HG02798 (cell line): Measurements from ENCODE around the gene RASAL3.
A peak's percentile ranks its signal among the peaks of the same experiment; 100 is the strongest.
"Not testable (repeated sequence)": the region's sequence is repeated elsewhere in the genome, so short reads cannot be mapped to it uniquely, and the experiment has no call there.

Experiments used
- ATAC-seq: cut with Tn5 transposase; IDR thresholded peaks from one replicate; pipeline ENCODE4 v1.9.1; 2021; ENCODE audit warnings: mild to moderate bottlenecking; ENCODE audit not compliant: unreplicated experiment, poor library complexity

Gene RASAL3

GRCh38 chr19:15475169-15475568, 10.8 kb upstream of the RASAL3 start:
- no peak for ATAC-seq

- not testable (repeated sequence) for ATAC-seq
Measured at GRCh38 chr19:15473821-15474220, 9.5 kb upstream of the RASAL3 start.

DNA sequence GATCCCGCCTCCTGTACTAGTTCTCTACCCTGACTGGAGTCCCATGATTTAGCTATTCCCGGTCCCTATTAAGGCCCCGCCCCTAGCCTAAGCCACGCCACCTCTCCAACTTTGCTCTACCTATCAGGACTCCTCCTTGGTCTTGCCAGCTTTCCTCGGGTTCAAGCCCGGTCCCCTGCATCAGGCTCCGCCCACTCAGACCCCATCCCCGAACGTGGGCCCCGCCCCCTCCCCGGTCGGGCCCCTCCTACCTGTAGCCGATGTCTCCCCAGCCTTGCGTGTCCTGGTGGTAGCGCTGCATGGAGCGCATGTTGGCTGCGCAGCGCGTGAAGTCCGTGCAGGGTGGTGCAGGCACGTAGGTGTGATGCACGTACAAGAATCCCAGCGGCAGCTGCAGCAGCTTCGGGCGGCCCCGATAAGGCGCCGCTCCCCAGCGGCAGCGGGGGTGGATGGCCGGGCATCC, 7.3 kb upstream of the RASAL3 start:
- ATAC-seq, result no peak

DNA sequence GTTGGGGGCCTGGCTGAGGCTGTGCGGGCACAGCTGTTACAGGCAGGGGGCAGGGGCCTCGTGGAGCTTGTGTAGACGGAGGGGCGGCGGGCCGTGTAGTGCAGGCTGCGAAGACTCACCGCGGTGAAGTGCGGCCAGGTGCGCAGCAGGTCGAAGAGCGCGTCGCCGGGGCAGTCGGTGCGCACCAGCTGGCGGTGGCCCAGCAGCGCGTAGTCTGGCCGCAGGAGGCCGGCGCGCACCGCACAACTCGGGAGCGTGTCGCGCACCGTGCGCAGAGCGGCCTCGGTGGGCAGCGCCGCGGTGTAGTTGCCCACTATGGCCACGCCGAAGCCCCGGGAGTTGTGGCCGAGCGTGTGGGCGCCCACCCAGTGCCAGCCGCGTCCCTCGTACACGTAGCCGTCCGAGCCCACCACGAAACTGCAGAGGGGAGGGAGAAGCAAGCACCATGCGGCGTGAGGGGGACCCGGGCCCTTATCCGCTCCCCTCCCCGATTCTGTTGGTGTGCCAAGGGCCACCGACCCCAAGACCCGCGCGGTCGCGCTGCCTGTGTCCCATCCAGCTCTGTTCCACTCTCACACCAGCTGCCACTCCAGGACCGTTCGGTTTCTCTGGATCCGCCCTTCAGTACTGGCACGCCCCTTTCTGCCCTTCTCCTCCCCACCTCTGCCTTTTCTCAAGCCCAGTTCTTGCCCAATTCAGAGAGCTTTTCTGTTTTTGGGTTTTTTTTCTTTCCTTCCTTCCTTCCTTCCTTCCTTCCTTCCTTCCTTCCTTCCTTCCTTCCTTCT, 5.4 kb upstream of the RASAL3 start:
- no peak for ATAC-seq

DNA sequence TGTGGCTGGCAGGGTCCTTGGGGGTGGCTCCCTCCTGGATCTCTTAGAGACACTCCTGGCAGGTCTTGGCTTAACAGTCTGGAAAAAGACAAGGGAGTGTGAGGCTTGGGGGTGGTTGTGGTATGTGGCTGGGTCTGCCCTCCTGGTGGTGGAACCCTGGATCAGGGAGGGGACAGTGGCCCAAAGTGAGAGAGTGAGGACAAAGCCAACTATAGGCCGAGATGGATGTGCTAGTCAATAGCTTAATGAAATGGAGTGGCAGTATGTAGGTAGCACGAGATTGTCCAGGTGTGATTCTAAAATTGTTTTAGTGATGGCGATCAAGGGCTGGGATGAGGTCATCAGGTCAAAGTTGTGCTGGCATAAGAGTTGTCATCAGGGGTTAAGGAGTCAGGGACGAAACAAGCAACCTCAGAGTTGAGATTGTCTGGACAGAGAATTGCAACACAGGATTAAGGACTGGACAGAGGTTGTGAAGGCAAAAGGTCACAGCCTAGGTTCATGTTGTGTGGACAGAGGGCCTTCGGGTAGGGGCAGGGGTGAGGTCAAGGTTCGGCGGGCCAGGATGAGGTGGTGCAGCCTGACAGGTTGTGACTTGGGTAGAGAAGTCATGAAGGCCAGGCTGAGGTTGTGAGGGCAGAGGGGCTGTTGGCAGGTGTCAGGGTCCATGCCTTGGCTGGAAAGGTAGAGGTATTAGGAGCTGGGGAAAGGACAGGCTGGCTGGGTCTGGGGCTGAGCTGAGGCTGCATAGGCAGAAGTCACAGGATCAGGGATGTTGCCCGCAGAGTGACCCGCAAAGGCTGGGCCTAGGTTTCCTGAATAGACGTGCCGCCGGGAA, 4.5 kb upstream of the RASAL3 start:
- no peak for ATAC-seq

DNA sequence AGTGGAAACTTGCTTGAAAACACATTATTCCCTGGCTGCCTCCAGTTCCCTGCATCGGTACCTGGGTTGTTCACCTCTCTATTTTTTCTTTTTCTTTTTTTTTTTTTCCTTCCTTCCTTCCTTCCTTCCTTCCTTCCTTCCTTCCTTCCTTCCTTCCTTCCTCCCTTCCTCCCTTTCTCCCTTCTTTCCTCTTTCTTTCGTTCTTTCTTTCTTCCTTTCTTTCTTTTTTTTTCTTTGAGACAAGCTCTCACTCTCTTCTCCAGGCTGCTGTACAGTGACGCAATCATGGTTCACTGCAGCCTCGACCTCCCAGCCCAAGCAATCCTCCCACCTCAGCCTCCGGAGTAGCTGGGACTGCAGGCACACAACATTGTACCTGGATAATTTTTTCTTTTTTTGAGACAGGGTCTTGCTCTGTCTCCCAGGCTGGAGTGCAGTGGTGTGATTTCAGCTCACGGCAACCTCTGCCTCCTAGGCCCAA, 3.4 kb upstream of the RASAL3 start:
- ATAC-seq, result no peak

GRCh38 chr19:15466851-15467733, 2.7 kb upstream of the RASAL3 start:
- no peak for ATAC-seq

DNA sequence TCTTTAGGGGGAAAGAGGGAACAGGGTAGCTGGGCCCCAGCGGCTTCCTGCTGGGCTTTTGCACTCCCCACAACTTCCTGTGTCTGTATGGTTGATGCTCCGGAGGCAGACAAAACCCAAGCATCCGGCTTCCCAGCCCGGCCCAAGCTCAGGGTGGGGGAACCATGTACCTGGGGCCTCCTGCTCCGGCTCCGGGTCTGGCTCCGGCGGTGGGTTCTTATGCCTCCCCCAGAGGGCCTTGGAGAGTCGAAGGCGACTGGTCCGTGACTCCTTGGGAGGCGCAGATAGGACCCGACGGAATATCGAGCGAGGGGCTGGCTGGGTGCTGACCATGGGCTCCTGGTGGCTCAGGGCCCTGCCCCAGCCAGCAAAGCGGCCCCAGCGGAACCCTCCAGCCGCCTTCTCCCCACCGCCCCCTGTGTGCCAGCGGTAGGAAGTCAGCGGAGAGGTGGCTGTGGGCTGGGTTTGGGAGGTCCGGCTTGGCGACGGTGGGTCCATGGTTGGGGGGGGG, 428 bp downstream of the RASAL3 start:
- peak; percentile 56 for ATAC-seq

- ATAC-seq, result no peak
Measured at GRCh38 chr19:15461694-15462093, 2.6 kb downstream of the RASAL3 start.

DNA sequence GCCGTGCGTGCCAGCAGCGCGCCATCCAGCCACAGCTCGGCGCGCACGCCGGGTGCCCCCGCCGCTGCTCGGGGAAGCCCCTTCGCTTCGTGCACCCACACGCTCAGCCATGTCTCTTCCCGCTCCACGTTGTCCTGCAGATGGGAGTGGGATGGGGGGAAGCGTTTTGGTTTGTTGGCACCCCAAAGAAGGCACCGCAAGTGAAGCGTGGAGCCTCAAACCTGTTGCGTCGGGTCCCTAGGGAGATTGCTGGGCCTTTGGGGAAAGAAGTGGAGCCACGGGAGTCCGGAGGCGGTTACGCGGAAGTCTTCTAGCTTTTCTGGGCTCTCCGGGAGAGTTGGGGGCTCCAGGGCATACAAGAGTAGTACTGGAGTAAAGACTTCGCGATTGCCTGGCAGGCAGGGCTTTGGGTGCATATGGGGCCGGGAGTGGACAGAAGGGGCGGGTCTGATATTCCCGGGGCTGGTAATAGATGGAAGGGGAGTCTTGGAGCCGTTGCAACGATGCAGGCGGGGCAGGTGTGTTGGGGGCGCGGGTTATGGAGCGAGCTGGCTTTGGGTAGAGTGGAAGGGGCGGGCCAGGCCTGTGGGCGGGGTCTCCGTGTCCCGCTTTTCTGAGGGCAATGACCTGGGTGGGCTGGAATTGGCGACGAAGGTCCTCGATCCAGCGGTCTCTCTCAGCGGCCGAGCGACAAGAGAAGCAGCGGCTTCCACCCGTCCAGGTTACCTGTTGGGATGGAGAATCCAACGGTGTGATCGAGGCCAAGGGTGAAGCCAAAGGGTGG, 6.5 kb downstream of the RASAL3 start:
- ATAC-seq, result no peak

DNA sequence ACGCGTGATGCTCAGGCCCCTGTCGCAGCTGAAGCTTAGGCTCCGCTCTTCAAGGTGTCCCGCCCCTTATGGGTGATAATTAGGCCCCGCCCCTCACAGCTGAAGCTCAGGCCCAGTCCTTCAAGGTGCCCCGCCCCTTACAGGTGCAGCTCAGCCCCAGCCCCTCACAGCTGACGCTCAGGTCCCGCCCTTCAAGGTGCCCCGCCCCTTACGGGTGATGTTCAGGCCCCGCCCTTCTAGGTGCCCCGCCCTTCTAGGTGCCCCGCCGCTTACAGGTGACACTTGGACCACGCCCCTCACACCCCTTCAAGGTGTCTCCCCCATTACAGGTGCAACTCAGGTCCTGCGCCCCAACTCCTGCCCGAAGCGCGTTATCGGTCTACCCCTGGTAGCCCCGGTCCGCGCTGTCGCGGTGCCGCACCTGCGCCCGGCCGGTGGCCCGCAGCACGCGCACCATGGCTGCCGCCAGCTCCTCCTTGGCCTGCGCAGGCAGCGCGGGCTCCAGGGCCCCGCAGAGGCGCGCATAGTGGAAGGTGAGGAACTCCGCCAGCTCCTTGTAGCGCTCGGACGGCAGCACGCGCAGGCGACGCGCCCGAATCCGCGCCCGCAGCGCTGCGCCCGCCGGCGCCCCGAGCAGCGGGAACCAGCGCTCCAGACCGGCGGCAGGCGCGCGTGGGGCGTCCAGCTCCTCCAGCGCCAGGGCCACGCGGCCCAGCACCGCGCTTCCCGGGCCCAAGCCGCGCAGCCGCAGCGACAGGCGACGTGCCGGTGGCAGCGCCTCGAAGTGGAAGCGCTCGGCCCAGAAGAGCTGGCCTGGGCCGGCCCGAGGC, 7.3 kb downstream of the RASAL3 start:
- no peak for ATAC-seq

- ATAC-seq, result no peak
Measured at GRCh38 chr19:15456441-15456840, 7.9 kb downstream of the RASAL3 start.

GRCh38 chr19:15455996-15456395, 8.3 kb downstream of the RASAL3 start:
- ATAC-seq, result no peak

GRCh38 chr19:15453906-15454860, 10.2 kb downstream of the RASAL3 start:
- no peak for ATAC-seq

DNA sequence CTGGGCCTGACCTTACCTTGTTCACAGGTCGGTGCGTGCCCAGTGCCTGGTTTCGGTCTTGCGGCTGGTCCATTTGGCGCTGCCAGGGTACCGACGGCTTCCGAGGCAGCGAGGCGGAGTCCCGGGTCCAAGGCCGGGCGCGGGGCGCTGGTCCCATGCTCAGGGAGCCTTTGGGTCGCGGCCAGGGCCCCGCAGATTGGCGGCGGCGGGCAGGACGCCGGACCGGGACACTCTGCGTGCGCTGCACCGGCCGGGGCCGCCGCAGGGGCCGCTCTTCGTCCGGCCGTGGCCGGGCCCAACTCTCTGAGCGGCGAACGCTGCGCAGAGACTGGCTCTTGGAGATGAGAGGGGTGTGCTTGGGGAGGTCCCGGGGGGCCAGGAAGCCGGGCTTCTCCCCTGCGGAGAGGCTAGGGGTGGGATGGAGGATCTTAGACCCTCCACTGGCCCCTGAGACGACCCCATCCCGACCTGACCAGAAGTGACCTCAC, 11.2 kb downstream of the RASAL3 start:
- no peak for ATAC-seq

DNA sequence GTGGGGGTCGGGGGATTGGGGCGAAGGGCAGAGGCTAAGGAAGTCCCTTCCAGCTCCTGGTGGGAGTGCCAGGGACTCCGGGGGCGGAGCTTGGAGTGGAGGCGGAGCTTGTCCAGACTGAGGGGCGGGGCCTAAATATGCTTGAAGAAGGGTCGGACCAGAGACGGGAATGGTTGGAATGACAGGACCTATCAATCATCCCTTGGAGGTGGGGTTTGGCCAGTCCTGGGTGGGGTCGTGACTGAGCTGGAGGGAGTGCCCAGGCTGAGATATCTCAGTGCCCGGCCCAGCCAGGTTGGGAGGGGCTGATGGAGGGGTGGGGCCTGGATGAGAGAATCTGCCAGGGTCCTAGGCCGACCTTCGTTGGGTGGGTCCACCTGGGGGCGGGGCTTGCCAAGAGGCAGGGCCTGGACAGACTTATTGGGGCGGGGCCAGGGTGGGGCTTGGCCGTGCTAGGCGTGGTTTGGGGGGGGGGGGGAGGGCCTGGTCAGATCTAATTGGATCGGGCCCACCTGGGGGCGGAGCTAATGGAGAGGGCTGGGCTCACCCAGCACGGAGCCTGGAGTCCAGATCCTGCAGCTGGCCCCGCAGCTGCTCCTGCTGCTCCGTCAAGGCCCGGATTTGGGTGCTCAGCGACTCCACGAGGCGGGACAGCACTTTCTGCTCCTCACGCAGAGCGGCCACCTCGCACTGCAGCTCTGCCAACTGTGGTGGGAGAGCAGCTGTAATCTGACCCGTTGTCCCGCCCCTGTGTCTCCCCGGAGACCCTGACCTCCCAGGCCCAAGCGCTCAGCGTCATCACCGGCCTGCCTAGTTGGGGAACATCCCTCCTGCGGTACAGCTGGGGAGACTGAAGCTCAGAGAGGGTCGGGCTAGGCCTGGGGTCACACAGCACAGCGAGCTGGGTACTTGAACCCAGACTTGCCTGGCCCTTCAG, 12.0 kb downstream of the RASAL3 start:
- no peak for ATAC-seq
